HG03095 (cell line): ENCODE data around the gene RNF214.
"Not testable (repeated sequence)": the region's sequence is repeated elsewhere in the genome, so short reads cannot be mapped to it uniquely, and the experiment has no call there.

Experiments
- ATAC-seq: cut with Tn5 transposase; IDR thresholded peaks from one replicate; pipeline ENCODE4 v1.9.1; 2021; ENCODE audit warnings: moderate library complexity; ENCODE audit not compliant: unreplicated experiment

Gene RNF214

DNA sequence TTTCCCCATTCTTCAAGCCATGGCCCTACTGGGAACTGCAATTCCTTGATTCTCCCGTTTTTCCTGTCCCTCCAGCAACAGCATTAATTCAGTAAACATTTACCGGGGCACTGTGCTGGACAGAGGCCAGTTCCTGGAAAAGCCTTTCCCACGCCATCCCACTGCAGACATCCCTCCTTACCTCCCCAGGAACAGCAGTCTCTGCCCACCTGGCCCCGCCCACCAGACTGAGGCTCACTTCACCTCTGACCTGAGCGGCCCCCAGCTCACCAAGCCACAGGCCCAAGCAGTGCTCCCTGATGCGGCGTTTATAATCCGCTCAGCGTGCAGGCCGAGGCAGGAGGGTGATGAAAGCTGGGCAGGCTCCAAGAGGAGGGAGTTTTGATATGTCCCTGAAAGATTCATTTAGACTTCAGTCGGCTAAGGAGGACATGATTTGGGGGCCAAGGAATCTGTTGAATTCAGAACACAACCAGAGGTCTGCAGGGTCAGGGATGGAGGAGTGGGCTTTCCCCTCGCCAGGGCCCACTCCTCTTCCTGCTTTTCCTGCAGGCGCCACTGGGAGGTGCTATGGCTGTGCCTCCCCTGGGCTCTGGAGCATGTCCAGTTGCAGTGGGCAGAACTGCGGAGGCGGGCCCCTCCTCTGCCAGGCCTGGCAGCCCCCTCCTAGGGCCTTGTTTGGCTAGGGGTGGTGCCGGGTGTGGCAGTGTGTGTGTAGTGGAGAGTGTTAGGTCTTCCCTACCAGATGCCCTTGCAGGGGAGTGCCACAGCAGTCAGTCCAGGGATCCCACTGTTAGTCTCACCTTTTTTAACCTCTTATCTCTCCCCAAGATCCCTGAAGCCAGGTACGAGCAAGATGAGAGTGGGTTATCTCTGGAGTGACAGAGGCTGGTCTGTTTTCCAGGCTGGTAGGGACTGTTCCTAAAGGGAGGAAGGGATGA is 34.7 kb upstream of the RNF214 start:
- no peak for ATAC-seq

DNA sequence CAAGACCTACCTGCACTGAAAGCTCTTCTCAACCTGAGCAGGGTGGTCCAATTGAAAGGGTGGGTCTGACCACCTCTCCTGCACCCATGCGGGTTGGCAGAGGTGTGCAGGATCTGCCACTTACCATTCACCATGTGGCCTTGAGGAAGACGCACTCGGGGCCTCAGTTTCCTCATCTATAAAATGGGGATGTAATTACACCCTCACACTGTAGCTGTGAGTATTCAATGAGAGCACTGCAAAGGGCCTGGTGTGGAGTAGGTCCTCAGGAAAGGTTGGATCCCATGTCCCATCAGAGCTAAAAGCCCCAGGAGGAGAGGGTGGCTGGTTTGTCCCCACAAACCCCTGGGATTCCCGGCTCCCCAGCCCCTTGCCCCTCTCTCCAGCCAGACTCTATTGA is 33.9 kb upstream of the RNF214 start:
- no peak for ATAC-seq

GRCh38 chr11:117199053-117199915 is 33.2 kb upstream of the RNF214 start, which contains the start of gene TAGLN:
TAGLN (plus strand) TSS chr11:117199370; CDS start chr11:117203014, 3,644 bp downstream.
- no peak for ATAC-seq

- no peak for ATAC-seq
These were observed 32.3 kb upstream of the RNF214 start for GRCh38 chr11:117199916-117200812.

GRCh38 chr11:117200813-117201657 is 31.4 kb upstream of the RNF214 start:
- ATAC-seq = no peak

GRCh38 chr11:117201658-117202305 is 30.7 kb upstream of the RNF214 start:
- no peak for ATAC-seq

- no peak for ATAC-seq
These were observed 29.9 kb upstream of the RNF214 start for GRCh38 chr11:117202386-117203068.

GRCh38 chr11:117203069-117203407 is 29.4 kb upstream of the RNF214 start:
- no peak for ATAC-seq

DNA sequence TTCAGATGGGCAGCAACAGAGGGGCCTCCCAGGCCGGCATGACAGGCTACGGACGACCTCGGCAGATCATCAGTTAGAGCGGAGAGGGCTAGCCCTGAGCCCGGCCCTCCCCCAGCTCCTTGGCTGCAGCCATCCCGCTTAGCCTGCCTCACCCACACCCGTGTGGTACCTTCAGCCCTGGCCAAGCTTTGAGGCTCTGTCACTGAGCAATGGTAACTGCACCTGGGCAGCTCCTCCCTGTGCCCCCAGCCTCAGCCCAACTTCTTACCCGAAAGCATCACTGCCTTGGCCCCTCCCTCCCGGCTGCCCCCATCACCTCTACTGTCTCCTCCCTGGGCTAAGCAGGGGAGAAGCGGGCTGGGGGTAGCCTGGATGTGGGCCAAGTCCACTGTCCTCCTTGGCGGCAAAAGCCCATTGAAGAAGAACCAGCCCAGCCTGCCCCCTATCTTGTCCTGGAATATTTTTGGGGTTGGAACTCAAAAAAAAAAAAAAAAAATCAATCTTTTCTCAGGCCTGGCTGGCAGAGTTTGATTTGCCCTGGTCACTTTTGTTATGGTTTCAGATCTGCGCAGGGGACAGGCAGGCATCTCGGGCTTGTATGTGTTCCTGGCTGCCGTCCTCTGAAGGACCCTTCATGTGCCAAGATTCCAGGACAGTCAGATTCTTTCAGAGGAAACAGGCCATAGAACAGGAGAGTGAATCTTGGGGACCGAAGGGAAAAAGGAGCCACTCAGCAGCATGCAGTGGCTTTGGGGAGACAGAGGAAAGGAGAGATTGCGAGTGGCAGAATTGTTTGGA is 28.0 kb upstream of the RNF214 start:
- no peak for ATAC-seq

GRCh38 chr11:117205211-117205818 is 27.2 kb upstream of the RNF214 start:
- no peak for ATAC-seq

GRCh38 chr11:117206111-117206510 is 26.4 kb upstream of the RNF214 start:
- ATAC-seq = not testable (repeated sequence)

DNA sequence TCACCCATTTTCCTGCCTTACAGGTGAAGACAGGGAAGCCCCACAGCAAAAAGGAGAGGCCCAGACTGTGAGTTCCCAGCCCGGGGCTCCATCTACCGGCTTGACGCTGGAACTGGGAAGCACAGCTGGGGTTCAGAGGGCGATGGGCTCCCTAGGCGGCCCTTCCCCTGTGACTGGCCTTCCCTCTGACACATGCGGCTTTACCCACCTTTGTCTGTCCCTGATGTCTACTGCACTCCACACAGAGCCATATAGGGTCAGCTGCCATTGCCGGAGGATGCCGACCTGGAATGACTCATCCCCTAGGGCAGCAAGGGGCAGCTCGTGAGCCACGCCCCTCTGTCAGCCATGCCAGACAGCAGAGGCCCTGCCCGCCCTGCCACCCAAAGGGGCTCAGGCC is 25.6 kb upstream of the RNF214 start:
- not testable (repeated sequence) for ATAC-seq

GRCh38 chr11:117207481-117207880 is 25.0 kb upstream of the RNF214 start:
- not testable (repeated sequence) for ATAC-seq

DNA sequence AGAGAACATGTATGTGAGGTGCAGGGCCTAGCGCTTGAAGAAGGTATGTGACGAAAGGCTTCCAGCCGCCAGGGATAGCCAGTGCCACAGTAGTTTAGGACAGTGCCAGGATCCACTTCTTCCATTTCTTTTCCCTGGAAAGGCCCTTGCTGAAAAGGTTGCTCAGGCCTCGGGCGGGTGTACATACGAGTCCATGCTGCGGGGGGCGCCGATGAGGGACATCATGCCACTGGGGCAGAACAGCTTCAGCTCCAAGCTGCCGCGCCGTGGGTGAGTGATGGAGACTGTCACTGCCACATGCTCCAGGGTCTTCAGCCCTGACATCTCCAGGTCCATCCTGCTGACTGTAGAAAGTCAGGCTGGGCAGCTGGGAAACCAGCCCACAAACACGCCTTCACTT is 23.8 kb upstream of the RNF214 start:
- not testable (repeated sequence) for ATAC-seq

DNA sequence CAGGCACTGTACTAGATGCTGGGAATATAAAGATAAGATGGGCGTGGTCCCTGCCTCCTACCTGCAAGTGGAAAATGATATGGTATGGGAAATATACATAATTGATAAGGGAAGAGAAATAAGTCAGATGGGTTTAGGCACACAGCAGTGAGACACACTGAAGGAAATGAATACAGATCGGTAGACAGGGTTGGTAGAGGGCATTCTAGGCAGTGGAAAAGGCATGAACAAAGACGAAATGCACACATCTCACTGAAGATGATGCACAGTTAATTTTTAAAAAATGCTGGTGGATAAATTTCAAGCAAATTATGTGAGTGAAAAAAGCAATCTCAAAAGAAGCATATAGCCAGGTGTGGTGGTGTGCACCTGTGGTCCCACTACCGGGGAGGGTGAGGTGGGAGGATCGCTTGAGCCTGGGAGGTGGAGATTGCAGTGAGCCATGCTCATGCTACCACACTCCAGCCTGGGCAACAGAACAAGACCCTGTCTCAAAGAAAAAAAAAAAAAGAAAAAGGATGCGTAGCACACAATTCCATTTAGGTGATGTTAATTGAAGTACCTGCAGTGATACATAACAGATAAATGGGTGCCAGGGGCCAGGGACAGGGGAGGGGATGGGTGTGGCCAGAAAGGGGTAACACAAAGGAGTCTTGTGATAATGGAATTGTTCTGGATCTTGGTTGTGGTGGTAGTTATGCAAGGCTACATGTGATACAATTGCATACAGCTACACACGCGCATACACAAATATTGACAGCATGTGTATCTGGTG is 22.9 kb upstream of the RNF214 start:
- ATAC-seq = not testable (repeated sequence)

DNA sequence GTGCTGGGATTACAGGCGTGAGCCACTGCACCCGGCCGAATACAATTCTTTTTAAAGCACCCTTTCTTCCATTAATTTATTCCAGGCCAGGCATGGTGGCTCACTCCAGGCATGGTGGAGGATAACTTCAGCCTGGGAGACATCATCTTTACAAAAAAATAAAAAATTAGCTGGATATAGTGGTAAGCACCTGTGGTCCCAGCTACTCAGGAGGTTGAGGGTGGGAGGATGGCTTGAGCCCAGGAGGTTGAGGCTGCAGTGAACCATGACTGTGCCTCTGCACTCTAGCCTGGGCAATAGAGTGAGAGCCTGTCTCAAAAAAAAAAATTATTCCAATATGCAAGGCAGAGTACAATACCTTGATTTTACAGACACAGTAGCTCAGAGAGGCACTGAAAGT is 21.9 kb upstream of the RNF214 start:
- no peak for ATAC-seq
